ENCODE measurements around the gene PCK2. TPM values are rescaled to one million over a fixed set of nuclear protein-coding genes. Genes with fewer than 3 reads are reported as not detected.

The PCK2 gene
- total RNA-seq, 1 experiment from 2014 or later, result 48.9 TPM

- no peaks in the 10 kb centered on the region for H4K20me1 ChIP-seq (ENCODE audit: control insufficient read depth, insufficient read depth, insufficient read length)
Measured at GRCh38 chr14:24064091-24064795, 29.9 kb upstream of the PCK2 start.

More at GRCh38 chr14:24064091-24064795, 29.9 kb upstream of the PCK2 start:
- H3K4me1 Mint-ChIP-seq, result 0 out of 4 replicates have a peak, but pooled peaks cover 0 to 3% of the 10 kb centered on the region in 2 experiments
- Histone ChIP-seq H3K56ac (ENCODE audit: insufficient read length, low read depth, low read length) (no peak overlapping the region), H3K9ac (ENCODE audit: extremely low read depth, insufficient read length, low read length) (no peak overlapping the region), H3K4me2 (ENCODE audit: insufficient read depth, insufficient read length, low read length) (no peak overlapping the region), H4K8ac (replicated peaks; ENCODE audit: insufficient read length, low read depth, low read length) (no peak overlapping the region), H2BK20ac (ENCODE audit: low read depth, low read length, poor library complexity, severe bottlenecking) (no peak overlapping the region), H3K4me1 (ENCODE audit: insufficient read depth, low read length) (no peaks in the 10 kb centered on the region), H3K18ac (ENCODE audit: insufficient read length, low read depth, low read length) (no peak overlapping the region), H3K27ac (ENCODE audit: insufficient read length, low read depth, low read length) (no peak overlapping the region), H3T11ph (ENCODE audit: low read length) (no peak overlapping the region), H2AK5ac (ENCODE audit: insufficient read length, low read length) (no peak overlapping the region), H3K27me3 (ENCODE audit: insufficient read depth, low read length) (no peaks in the 10 kb centered on the region), H2BK120ac (ENCODE audit: low read depth, low read length, poor library complexity, severe bottlenecking) (no peak overlapping the region), H3K14ac (ENCODE audit: insufficient read depth, low read length) (no peak overlapping the region), H3K23ac (ENCODE audit: insufficient read length, low read depth, low read length) (no peak overlapping the region), H2BK5ac (ENCODE audit: insufficient read length, low read length) (no peak overlapping the region), H2AFZ (ENCODE audit: low read length) (no peak overlapping the region), H3K79me1 (ENCODE audit: insufficient read depth, low read depth, low read length, poor library complexity, severe bottlenecking) (no peaks in the 10 kb centered on the region), H2BK12ac (ENCODE audit: insufficient read length, low read depth, low read length) (no peak overlapping the region), H4K5ac (ENCODE audit: insufficient read length, low read depth, low read length) (no peak overlapping the region), H2BK15ac (ENCODE audit: low read depth, low read length) (no peak overlapping the region), H3K23me2 (ENCODE audit: insufficient read length, low read depth, low read length, poor library complexity, severe bottlenecking) (no peaks in the 10 kb centered on the region), H3K79me2 (ENCODE audit: insufficient read depth, low read length) (no peaks in the 10 kb centered on the region), H4K91ac (ENCODE audit: insufficient read length, low read depth, low read length) (no peak overlapping the region), H3K4ac (ENCODE audit: low read depth, low read length) (no peak overlapping the region), H3K9me3 (ENCODE audit: control insufficient read depth, low read depth, low read length) (no peaks in the 10 kb centered on the region)
- H3K9me3 Mint-ChIP-seq, result no peaks in the 10 kb centered on the region
- WGBS (ENCODE audit: extremely low coverage, insufficient read length, low lambda C conversion rate), result no CpG with 5 or more reads among the region's 7 CpGs
- no peaks in the 10 kb centered on the region; the same call in 1 of the 2 replicates for H3K27me3 Mint-ChIP-seq (ENCODE audit: low read depth)
- no peak overlapping the region for H3K4me3 Mint-ChIP-seq
- DNase-seq, result no peak
- H3K36me3 Mint-ChIP-seq (ENCODE audit: insufficient read depth in 1 of 3, low read depth in 3 of 3), result peaks cover 0 to 7% (median 4%) of the 10 kb centered on the region in 3 experiments; a peak in 3 of 7 replicates
- peak overlapping the region in 1 of 3 experiments; percentile 30; a peak in 2 of 7 replicates for H3K27ac Mint-ChIP-seq
- no peak for TF ChIP-seq CTCF (conservative IDR thresholded peaks at IDR 0.05)

Measured in H9 (cell line).